ENCODE results near the gene FAM124A. TPM values are rescaled to one million over a fixed set of nuclear protein-coding genes. Genes with fewer than 3 reads are reported as not detected.

Gene FAM124A
- total RNA-seq, 1 donor from 2014 or later = 0.61 TPM

GRCh38 chr13:51220706-51221105, 1.5 kb upstream of the FAM124A start:
- intact Hi-C loops (cut with micrococcal nuclease) = loop anchor here (1.0 to 5.0 kb wide), 2 partner anchors 93 to 363 kb away; no protein-coding TSS in a partner anchor

- intact Hi-C loops (cut with micrococcal nuclease) = loop anchor here (1.0 to 5.0 kb wide), 2 partner anchors 94 to 362 kb away; no protein-coding TSS in a partner anchor
These were observed 1.1 kb upstream of the FAM124A start for GRCh38 chr13:51221108-51221507.

- intact Hi-C loops (cut with micrococcal nuclease) = loop anchor here (1.0 to 5.0 kb wide), 5 partner anchors 65 to 575 kb away; no protein-coding TSS in a partner anchor
These were observed 543 bp upstream of the FAM124A start for GRCh38 chr13:51221674-51222036.

- intact Hi-C loops (cut with micrococcal nuclease) = loop anchor here (1.0 to 5.0 kb wide), 4 partner anchors 63 to 574 kb away; no protein-coding TSS in a partner anchor
These were observed 725 bp downstream of the FAM124A start for GRCh38 chr13:51222686-51223559.

GRCh38 chr13:51223560-51224270, 1.5 kb downstream of the FAM124A start:
- intact Hi-C loops (cut with micrococcal nuclease) = loop anchor here (2.0 to 5.0 kb wide), 3 partner anchors 96 to 573 kb away; no protein-coding TSS in a partner anchor

GRCh38 chr13:51225029-51225428, 2.8 kb downstream of the FAM124A start:
- intact Hi-C loops (cut with micrococcal nuclease) = no loop called here

GRCh38 chr13:51227404-51227803, 5.2 kb downstream of the FAM124A start:
- intact Hi-C loops (cut with micrococcal nuclease) = no loop called here

GRCh38 chr13:51229101-51229719, 7.0 kb downstream of the FAM124A start:
- intact Hi-C loops (cut with micrococcal nuclease) = no loop called here

GRCh38 chr13:51229731-51230130, 7.5 kb downstream of the FAM124A start:
- intact Hi-C loops (cut with micrococcal nuclease) = no loop called here

GRCh38 chr13:51230477-51231105, 8.4 kb downstream of the FAM124A start:
- intact Hi-C loops (cut with micrococcal nuclease) = no loop called here

GRCh38 chr13:51231456-51231855, 9.3 kb downstream of the FAM124A start:
- intact Hi-C loops (cut with micrococcal nuclease) = no loop called here

- intact Hi-C loops (cut with micrococcal nuclease) = no loop called here
These were observed 10.1 kb downstream of the FAM124A start for GRCh38 chr13:51232328-51232727.

GRCh38 chr13:51233117-51233826, 11.1 kb downstream of the FAM124A start:
- intact Hi-C loops (cut with micrococcal nuclease) = no loop called here

- intact Hi-C loops (cut with micrococcal nuclease) = no loop called here
These were observed 12.5 kb downstream of the FAM124A start for GRCh38 chr13:51234676-51235075.

- intact Hi-C loops (cut with micrococcal nuclease) = no loop called here
These were observed 13.0 kb downstream of the FAM124A start for GRCh38 chr13:51235186-51235585.

- intact Hi-C loops (cut with micrococcal nuclease) = no loop called here
These were observed 13.7 kb downstream of the FAM124A start for GRCh38 chr13:51235756-51236490.

- intact Hi-C loops (cut with micrococcal nuclease) = no loop called here
These were observed 14.2 kb downstream of the FAM124A start for GRCh38 chr13:51236491-51236792.

- intact Hi-C loops (cut with micrococcal nuclease) = no loop called here
These were observed 15.2 kb downstream of the FAM124A start for GRCh38 chr13:51237386-51237785.

- intact Hi-C loops (cut with micrococcal nuclease) = no loop called here
These were observed 15.7 kb downstream of the FAM124A start for GRCh38 chr13:51237887-51238286.

GRCh38 chr13:51240178-51240577, 18.0 kb downstream of the FAM124A start:
- intact Hi-C loops (cut with micrococcal nuclease) = no loop called here
